ENCODE results near the gene NCOA7.

GRCh38 chr6:125918681-125919566 is 128.2 kb downstream of the NCOA7 start:
- TF ChIP-seq CTCF (IDR thresholded peaks at IDR 0.05) (no peak), POLR2A (IDR thresholded peaks at IDR 0.05) (peak; percentile 22 to 38)

Data from adrenal gland (tissue), 5 donors.